Raji (cell line): Measurements from ENCODE around the gene TJAP1.

Experiments used
- POLR2A ChIP-seq: IDR thresholded peaks from 2 replicates; pipeline ENCODE4 v1.6.1; 2011; ENCODE audit warnings: low read depth, low read length, control low read depth; ENCODE audit not compliant: insufficient read depth

TJAP1 gene

GRCh38 chr6:43506667-43507471 is 29.5 kb downstream of the TJAP1 start:
- TF ChIP-seq POLR2A: no peak

- TF ChIP-seq POLR2A: no peak
Observed at GRCh38 chr6:43508481-43509141, 31.2 kb downstream of the TJAP1 start.

- no peak for TF ChIP-seq POLR2A
Observed at GRCh38 chr6:43509142-43509983, 32.0 kb downstream of the TJAP1 start.

- no peak for TF ChIP-seq POLR2A
Observed at GRCh38 chr6:43509984-43510826, 32.8 kb downstream of the TJAP1 start, which contains the start of gene LRRC73. Gene LRRC73 (minus strand): TSS chr6:43510346. CDS start chr6:43509785, 561 bp downstream.

GRCh38 chr6:43510827-43511163 is 33.4 kb downstream of the TJAP1 start:
- TF ChIP-seq POLR2A: no peak

GRCh38 chr6:43511824-43512415 is 34.5 kb downstream of the TJAP1 start:
- TF ChIP-seq POLR2A: no peak

GRCh38 chr6:43515808-43516207 is 38.4 kb downstream of the TJAP1 start:
- no peak for TF ChIP-seq POLR2A

- no peak for TF ChIP-seq POLR2A
Observed at GRCh38 chr6:43516367-43516696, 39.0 kb downstream of the TJAP1 start.

GRCh38 chr6:43516697-43517504 is 39.5 kb downstream of the TJAP1 start, which contains the start of the genes POLR1C and YIPF3:
Gene POLR1C (plus strand): TSS chr6:43517089. CDS start chr6:43517110, 21 bp downstream.
Gene YIPF3 (minus strand): TSS chr6:43516926. CDS start chr6:43516807, 119 bp downstream.
- peak; percentile 98 for TF ChIP-seq POLR2A

GRCh38 chr6:43517505-43518357 is 40.4 kb downstream of the TJAP1 start:
- no peak for TF ChIP-seq POLR2A

GRCh38 chr6:43520097-43520496 is 42.7 kb downstream of the TJAP1 start:
- TF ChIP-seq POLR2A: no peak

- TF ChIP-seq POLR2A: no peak
Observed at GRCh38 chr6:43521836-43522235, 44.5 kb downstream of the TJAP1 start.
